EL (cell line): ENCODE data around the gene SPON1.
"Not testable (repeated sequence)": the region's sequence is repeated elsewhere in the genome, so short reads cannot be mapped to it uniquely, and the experiment has no call there.

Experiments used
- DNase-seq: peaks from one replicate; pipeline ENCODE4 v3.0.0-alpha.2; 2016

The SPON1 gene

GRCh38 chr11:13962562-13963168 lies at the start of gene SPON1:
TSS of gene SPON1 (plus strand) at chr11:13962723. CDS start at chr11:13962905, 182 bp downstream.
- DNase-seq: no peak

DNA sequence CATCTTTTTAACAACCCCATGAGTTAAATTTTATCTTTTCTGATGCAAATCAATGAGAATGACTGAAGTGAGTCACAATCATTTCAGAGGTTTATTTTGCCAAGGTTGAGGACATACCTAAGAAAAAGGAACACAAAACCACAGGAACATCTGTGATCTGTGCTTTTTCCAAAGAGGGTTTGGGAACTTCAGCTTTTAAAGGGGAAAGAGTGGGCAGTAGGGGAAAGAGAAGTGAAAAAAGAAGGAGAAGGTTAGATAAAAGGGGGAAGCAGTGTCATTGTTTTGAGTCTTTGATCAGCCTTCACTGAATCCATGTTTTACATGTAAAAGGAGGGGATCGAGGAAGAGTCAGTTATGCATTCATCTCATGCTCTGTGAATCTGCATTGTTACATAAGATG lies 45.3 kb upstream of the SPON1 start:
- no peak for DNase-seq

DNA sequence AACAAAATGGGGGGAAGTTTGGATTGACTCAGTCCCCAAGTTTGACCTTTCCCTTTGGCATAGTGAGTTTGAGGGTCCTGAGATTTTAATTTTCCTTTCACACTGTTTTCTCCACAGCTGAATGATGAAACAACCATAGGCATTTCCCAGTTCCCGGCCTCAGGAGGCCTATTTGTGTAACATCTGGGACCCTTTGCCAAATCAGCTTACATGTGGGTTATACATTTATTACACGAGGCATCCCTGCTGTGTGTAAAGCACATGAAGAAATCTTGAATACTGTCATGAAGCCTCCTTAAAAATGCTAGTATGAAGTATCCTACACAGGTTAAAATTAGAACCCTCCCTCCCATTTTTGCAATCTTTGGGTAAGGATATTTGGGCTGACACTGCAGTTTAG lies 44.6 kb upstream of the SPON1 start:
- DNase-seq: no peak

DNA sequence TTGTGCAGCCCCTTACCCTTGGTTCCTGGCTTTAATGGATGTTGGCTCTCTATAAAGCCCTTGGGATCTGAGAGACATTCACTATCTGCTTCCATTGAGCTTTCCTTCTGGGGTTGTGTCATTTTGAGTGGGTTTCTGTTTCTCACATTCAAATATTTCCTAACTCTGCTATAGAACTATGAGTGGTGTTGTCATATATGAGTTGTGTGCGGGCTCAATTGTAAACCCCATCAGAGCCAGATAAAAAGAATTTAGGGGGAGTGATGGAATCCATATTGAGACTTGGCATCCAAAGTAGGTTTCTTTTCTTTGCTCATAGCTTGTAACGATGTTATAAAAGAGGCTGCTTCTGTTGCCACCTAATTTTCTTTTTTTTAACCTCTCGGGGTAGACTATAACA lies 41.8 kb upstream of the SPON1 start:
- no peak for DNase-seq

DNA sequence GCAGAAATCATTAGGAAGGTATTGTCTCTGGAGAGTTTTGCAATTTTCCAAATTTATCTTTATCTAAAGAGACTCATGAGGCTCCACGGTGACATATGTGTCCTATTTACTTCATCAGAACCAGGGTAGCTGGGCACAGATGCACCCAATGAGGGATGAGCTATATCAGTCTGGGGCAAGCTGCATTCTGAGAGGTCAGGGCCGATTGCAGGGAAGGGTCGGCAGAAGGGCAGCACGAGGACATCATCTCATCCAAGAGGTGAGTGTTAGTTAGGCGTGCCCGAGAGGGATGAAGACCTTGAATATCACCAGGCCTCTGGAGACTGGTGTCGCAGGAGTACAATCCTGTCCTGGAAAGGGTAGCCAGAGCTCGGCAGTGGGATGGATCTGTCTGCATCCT lies 41.0 kb upstream of the SPON1 start:
- DNase-seq: no peak

GRCh38 chr11:13923182-13923581 lies 39.3 kb upstream of the SPON1 start:
- no peak for DNase-seq

DNA sequence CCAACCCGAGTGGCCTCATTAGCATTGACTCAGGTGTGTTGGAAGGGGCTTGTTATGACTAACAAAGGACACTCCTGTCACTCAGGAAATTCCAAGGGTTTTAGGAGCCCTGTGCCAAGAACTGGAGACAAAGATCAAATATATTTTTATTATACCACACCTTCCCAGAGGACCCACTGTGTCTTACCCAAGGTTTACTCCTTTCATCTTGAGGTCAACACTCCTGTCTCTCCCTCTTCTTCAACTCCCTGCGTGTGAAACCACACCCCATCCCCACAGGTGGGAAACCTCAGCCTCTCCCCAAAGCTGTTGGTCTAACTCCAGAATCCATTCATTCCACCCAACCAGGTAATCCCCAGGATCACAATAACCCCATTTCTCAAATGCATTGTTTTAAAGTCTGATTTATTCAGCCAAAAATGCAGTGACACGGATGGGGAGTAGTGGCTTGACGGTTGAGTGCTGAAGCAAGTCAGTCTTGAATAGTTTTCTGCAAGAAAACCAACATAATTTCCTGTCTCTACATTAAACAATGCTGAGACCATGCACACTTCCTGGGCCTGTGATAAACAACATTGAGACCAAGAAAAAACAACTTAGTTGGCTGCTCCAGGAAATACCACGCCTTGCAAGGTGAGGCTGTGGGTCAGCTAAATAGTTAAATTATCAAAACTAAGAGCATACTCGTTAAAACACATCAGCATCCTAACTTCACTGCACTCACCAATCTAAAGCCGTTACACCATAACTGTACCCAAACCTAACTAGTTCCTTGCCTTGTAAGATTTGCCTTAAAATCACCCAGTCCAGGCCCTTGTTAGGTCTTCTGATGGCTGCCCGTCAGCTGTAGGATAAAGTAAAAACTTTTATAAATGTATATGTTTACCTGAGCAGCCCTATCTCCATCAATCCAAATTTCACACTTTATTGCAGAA lies 38.5 kb upstream of the SPON1 start:
- no peak for DNase-seq

GRCh38 chr11:13924801-13925327 lies 37.7 kb upstream of the SPON1 start:
- DNase-seq: no peak

DNA sequence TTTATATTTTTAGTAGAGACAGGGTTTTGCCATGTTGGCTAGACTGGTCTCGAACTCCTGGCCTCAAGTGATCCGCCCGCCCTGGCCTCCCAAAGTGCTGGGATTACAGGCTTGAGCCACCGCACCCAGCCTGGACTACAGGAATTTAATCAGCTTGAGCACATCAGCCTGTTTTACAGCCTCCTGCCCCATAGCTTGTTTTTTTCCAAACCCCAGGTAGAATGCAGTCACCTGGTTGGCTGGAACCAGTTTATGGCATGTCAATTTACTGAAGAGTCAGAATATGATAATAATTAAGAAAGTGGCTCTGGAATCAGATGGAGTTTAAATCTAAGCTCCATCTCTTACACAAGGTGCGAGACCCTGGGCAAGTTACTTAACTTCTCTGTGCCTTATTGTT lies 36.2 kb upstream of the SPON1 start:
- not testable (repeated sequence) for DNase-seq

DNA sequence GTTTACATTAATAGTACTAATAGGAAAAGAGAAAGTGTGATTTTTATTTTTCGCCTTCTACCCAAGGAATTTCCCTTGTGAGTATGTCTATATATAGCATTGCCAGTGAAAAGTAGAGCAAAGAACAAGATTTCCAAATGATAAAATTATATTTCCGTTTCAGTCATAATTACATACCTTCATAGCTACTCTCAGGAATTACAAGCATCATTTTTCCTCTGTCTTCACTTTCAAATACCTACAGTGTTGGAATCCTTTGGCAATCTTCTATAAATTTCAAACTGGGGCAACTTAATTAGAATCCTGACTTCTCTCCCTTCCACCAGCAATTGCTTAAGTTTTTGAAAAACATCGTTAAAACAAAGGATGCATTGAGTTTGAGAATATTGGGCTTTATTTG lies 35.5 kb upstream of the SPON1 start:
- no peak for DNase-seq

GRCh38 chr11:13927481-13927880 lies 35.0 kb upstream of the SPON1 start:
- DNase-seq: no peak

DNA sequence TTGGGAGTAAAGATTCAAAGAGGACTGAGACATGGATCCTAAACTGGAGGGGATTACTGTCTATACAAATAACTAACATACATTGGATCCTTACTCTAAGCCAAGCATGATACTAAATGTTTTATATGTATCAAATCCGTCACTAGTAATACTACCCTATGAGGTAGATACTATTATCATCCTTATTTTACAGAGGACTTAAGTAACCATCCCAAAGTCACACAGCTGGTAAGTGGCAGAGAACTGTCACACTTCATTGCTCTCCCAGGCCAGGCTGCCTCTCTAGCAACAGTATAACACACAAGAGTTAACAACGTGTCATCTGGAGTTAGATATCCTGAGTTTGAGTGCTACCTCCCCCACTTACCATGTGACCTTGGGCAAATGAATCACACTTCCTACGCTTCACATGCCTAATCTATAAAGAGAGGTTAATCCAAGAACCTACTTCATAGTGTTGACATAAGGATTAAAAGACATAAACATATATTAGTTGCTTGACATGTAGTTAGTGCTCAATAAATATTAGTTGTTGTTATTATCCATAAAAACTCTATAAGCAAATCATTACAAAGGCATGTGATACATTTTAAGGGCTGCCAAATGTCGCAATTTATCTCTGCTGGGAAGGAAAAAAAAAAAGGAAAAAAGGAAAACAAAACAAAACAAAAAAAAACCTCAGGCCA lies 33.8 kb upstream of the SPON1 start:
- DNase-seq: peak; percentile 67

- DNase-seq: no peak
Observed at GRCh38 chr11:13929395-13929891, 33.1 kb upstream of the SPON1 start.

DNA sequence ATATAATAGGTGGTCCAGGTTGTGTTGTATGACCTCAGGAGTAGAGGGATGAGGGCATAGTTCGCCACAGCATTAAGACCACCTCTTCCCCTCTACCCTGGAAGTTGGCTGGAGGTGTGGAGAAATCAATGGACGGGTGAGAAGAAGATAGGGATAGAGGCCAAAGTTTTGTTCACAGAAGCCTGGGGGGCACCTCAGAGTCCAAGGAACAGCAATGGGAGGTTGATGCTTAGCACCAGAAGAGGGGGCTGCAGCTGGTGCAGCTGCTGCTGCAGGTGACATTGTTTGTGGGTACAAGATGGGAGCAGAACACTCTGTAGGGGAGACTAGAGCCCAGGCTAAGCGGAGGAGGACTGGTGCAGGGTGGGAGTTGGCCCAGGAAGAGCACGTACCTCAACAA lies 31.2 kb upstream of the SPON1 start:
- no peak for DNase-seq

DNA sequence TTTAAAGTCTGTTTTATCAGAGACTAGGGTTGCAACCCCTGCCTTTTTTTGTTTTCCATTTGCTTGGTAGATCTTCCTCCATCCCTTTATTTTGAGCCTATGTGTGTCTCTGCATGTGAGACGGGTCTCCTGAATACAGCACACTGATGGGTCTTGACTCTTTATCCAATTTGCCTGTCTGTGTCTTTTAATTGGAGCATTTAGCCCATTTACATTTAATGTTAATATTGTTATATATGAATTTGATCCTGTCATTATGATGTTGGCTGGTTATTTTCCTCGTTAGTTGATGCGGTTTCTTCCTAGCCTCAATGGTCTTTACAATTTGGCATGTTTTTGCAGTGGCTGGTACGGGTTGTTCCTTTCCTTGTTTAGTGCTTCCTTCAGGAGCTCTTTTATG lies 25.4 kb upstream of the SPON1 start:
- DNase-seq: not testable (repeated sequence)

GRCh38 chr11:13938829-13939228 lies 23.7 kb upstream of the SPON1 start:
- not testable (repeated sequence) for DNase-seq

DNA sequence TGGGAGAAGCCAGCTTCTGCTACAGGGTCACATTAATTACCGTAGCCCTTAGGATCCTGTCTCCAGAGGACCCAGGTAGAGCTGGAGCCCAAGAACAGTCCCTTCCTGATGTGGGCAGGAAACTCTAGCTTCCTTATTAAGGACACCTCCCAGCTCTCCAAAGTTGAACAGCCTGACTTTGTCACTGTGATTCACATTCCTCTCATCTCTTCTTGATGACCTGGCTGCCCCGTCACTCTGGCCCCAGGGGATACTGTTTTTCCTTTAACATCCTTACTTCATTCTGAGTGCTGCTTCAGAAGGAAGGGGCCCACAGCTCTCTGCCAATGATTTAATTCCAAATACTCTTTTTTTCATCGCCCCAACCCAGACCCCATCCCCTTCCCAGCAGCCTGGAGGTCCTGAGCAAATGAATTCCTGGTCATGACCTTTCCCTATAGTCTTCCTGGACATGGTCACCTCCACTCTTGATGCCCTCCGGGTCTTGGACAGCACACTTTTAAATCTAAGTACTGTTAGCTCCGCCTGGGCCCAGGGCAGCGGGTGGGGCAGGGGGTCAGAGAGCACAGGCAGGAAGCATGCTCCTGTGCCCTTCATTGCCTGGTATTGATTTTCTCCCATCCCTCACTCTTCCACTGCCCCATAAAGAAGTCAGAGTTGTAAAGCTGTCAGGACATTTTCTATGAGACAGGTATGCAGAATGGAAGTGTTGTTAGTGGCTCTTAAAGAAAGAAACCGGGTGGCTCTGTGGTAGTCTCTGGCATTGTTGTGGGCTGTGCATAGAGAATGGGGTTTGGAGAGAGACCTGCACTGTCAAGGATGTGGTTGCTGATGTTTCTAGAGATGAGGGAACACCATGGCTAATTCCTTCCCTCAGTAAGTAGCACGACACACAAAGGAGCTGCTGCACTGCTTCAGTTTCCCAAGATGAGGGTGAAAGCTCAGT lies 22.3 kb upstream of the SPON1 start:
- DNase-seq: peak; percentile 87

- DNase-seq: no peak
Observed at GRCh38 chr11:13940907-13941256, 21.6 kb upstream of the SPON1 start.

DNA sequence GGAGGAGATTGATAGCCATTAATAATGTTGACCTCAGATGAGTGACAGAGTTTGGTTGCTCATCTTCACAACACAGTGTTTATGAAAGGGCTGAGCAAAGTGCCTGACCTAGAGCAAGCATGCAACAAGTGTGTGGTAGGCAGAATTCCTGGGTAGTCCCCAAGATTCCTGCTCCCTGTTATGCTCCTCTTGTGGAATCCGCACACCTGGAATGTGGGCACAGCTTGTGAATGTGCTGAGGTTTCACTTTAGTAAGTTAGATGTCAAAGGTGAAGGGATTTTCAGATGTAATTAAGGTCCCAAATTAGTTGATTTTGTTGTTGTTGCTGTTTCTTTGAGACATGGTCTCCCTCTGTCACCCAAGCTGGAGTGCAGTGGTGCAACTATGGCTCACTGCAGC lies 20.7 kb upstream of the SPON1 start:
- DNase-seq: no peak

DNA sequence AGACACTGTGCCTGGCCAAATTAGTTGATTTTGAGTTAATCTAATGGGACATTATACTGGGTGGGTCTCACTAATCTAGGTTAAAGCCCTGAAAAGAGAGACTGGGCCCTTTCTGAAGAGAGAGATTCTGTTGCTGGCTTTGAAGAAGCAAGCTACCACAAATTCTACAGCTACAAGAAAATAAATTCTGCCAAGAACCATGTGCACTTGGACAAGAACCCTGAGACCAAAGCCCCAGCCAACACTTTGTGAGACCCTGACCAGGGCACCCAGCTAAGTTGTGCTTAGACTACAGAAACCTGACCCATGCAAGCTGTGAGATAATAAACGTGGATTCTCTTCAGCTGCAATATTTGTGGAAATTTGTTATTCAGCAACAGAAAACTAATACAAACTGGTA lies 20.1 kb upstream of the SPON1 start:
- DNase-seq: no peak

GRCh38 chr11:13942971-13943381 lies 19.5 kb upstream of the SPON1 start:
- DNase-seq: peak; percentile 76

- no peak for DNase-seq
Observed at GRCh38 chr11:13944016-13944415, 18.5 kb upstream of the SPON1 start.
